MCF 10A (cell line): ENCODE results near the gene FOSL1. TPM values are rescaled to one million over a fixed set of nuclear protein-coding genes. Genes with fewer than 3 reads are reported as not detected.

Source experiments
- BruUV-seq: library from RNA; stranded (reverse); fragments of 400-500 nt; replicated peaks from 2 replicates; lab custom pipeline; 2021; lab: Mats Ljungman, UMichigan
- CTCF ChIA-PET: fragments of 300-600 bp; sonication (Branson Sonifier 250); formaldehyde crosslinking; extraction: SDS; loops from one replicate; lab custom pipeline; 2021; ENCODE audit warnings: antibody characterized with exemption, inconsistent platforms; lab: Yijun Ruan, JAX
- POLR2A ChIA-PET: fragments of 300-600, 350-650 bp; sonication (Branson Sonifier 250); formaldehyde crosslinking; extraction: SDS; loops from one replicate; lab custom pipeline; 2020; ENCODE audit warnings: antibody characterized with exemption, inconsistent platforms; lab: Yijun Ruan, JAX
- DNase-seq: peaks from one replicate; pipeline ENCODE4 v3.0.0-alpha.2; 2018; ENCODE audit not compliant: unreplicated experiment
- H3K27ac Mint-ChIP-seq: one replicate; pipeline ENCODE4 v1.8.0; 2022; ENCODE audit warnings: mild to moderate bottlenecking, low read depth, mixed read lengths; ENCODE audit not compliant: unreplicated experiment
- H3K27me3 Mint-ChIP-seq: one replicate; pipeline ENCODE4 v1.8.0; 2022; ENCODE audit warnings: mixed read lengths; ENCODE audit not compliant: insufficient read depth, unreplicated experiment
- H3K36me3 Mint-ChIP-seq: one replicate; pipeline ENCODE4 v1.8.0; 2022; ENCODE audit warnings: mild to moderate bottlenecking, moderate library complexity, mixed read lengths; ENCODE audit not compliant: insufficient read depth, unreplicated experiment
- H3K4me1 Mint-ChIP-seq: one replicate; pipeline ENCODE4 v1.8.0; 2022; ENCODE audit warnings: mixed read lengths; ENCODE audit not compliant: insufficient read depth, unreplicated experiment
- H3K4me3 Mint-ChIP-seq: one replicate; pipeline ENCODE4 v1.8.0; 2022; ENCODE audit warnings: mild to moderate bottlenecking, moderate library complexity, mixed read lengths; ENCODE audit not compliant: unreplicated experiment
- H3K9me3 Mint-ChIP-seq: one replicate; pipeline ENCODE4 v1.8.0; 2022; ENCODE audit warnings: mixed read lengths; ENCODE audit not compliant: unreplicated experiment
- intact Hi-C: fragments of 100-400 bp; cut with micrococcal nuclease; formaldehyde crosslinking; loops from 2 replicates; pipeline ENCODE4 v1.14.1; 2022
- total RNA-seq: library from RNA; stranded (reverse); gene quantifications from 2 replicates; pipeline ENCODE4 v1.2.3, GENCODE V29; 2022
- TF ChIP-seq, protein P1 (sequence below): fragments of 200-600 bp; IDR thresholded peaks from one replicate; pipeline ENCODE4 v1.8.0; 2022; ENCODE audit warnings: antibody characterized with exemption, mild to moderate bottlenecking; ENCODE audit not compliant: unreplicated experiment

The FOSL1 gene
- total RNA-seq, 1 experiment from 2014 or later = 124 TPM

DNA sequence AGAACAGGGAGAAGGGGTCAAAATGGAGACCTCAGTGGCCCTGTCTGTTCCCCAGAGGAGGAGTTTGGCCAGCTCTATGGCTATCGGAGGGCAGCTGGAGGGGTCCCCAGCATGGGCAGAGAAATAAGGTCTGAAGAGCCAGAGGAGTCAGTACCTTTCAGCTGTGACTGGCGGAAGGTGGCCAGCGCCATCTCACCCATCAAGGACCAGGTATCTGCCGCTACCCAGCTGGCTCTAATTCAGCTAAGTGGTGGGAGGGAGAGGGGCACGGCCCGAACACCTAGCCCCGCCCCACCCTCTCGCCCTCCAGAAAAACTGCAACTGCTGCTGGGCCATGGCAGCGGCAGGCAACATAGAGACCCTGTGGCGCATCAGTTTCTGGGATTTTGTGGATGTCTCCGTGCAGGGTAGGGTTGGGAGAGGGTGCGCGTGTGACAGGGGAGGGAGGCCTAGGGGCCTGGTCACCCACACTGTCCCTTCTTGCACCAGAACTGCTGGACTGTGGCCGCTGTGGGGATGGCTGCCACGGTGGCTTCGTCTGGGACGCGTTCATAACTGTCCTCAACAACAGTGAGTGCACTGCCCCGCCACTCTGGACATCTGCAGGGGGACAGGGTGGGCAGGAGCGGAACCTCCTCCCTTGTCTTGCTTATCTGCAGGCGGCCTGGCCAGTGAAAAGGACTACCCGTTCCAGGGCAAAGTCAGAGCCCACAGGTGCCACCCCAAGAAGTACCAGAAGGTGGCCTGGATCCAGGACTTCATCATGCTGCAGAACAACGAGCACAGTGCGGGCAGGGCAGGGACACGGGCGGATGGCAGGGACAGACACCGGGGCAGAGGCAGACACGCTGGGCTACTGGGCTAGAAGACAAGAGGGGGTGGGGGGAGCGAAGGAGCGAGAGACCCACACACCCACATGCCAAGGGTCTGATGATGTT lies 17.8 kb downstream of the FOSL1 start:
- Mint-ChIP-seq H3K4me1 (no peaks in the 10 kb centered on the region), H3K27ac (no peak overlapping the region), H3K4me3 (no peak overlapping the region), H3K36me3 (peaks cover 26% of the 10 kb centered on the region), H3K9me3 (no peaks in the 10 kb centered on the region), H3K27me3 (no peaks in the 10 kb centered on the region)
- CTCF ChIA-PET = interaction anchor here (0.7 to 9.0 kb wide), 5 partner anchors 11 to 171 kb away, joined by 3 to 203 read pairs (median 4); partner anchors contain the start of genes KAT5 and MUS81
- POLR2A ChIA-PET = interaction anchor here (1.3 kb wide), 1 partner anchor 21 kb away, joined by 4 read pairs; no protein-coding TSS in a partner anchor
- no peak for DNase-seq
- BruUV-seq = no TSS peak
- intact Hi-C loops = no loop called here
- TF ChIP-seq, protein P1, sequence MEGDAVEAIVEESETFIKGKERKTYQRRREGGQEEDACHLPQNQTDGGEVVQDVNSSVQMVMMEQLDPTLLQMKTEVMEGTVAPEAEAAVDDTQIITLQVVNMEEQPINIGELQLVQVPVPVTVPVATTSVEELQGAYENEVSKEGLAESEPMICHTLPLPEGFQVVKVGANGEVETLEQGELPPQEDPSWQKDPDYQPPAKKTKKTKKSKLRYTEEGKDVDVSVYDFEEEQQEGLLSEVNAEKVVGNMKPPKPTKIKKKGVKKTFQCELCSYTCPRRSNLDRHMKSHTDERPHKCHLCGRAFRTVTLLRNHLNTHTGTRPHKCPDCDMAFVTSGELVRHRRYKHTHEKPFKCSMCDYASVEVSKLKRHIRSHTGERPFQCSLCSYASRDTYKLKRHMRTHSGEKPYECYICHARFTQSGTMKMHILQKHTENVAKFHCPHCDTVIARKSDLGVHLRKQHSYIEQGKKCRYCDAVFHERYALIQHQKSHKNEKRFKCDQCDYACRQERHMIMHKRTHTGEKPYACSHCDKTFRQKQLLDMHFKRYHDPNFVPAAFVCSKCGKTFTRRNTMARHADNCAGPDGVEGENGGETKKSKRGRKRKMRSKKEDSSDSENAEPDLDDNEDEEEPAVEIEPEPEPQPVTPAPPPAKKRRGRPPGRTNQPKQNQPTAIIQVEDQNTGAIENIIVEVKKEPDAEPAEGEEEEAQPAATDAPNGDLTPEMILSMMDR = no peak

DNA sequence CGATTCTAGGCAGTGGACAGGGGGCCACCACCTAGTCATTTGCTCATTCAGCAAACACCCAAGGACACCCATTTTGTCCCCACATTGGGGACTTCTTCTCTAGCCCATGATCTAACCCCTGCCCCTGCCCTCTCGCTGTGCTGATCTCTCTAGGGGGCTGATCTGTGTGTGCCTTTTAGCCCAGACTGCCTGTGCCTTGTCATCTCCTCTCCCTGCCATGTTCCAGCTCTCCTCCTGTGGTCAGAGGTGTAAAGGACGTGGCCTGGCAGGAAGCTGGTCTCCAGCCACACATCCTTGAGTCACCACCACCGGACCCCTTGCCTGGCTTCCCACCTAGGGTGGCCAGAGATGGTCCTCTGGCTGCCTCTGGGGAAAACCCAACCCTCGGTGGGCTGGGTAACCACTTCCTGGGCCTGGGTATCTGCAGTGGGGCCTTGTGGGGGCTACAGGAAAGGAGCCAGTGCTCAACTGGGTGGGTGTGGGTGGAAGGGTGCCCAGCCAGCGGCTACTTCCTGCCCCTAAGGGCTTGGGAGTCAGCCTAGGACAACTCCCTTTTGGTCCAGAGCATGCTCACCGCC lies 19.3 kb downstream of the FOSL1 start:
- Mint-ChIP-seq H3K27ac (no peak overlapping the region), H3K4me3 (no peak overlapping the region), H3K27me3 (no peaks in the 10 kb centered on the region), H3K9me3 (no peaks in the 10 kb centered on the region), H3K36me3 (peaks cover 16% of the 10 kb centered on the region), H3K4me1 (no peaks in the 10 kb centered on the region)
- ChIA-PET CTCF (interaction anchor here (0.6 to 2.5 kb wide), 4 partner anchors 21 to 473 kb away, joined by 3 to 6 read pairs (median 5); partner anchors contain the start of genes KAT5 and MUS81), POLR2A (interaction anchor here (0.5 to 1.4 kb wide), 4 partner anchors 9 to 161 kb away, joined by 3 to 6 read pairs (median 4); partner anchors contain the start of gene CCDC85B)
- TF ChIP-seq, protein P1 = no peak
- no TSS peak for BruUV-seq
- intact Hi-C loops = no loop called here
- no peak for DNase-seq

DNA sequence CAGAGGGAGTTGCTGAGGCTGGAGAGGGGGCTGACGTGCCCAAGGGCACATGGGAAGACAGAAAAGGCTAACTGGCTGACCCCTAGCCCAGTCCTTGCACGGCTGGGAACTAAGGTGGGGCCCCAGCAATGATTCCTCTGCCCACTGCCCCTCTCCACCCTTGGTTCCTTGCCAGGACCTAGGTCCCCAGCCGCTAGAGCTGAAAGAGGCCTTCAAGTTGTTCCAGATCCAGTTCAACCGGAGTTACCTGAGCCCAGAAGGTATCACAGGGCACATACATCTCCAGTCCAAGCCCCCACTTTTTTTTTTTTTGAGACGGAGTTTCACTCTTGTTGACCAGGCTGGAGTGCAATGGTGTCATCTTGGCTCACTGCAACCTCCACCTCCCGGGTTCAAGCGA lies 20.2 kb downstream of the FOSL1 start:
- H3K4me3 Mint-ChIP-seq = no peak overlapping the region
- H3K9me3 Mint-ChIP-seq = no peaks in the 10 kb centered on the region
- ChIA-PET CTCF (interaction anchor here (0.6 to 2.5 kb wide), 4 partner anchors 8 to 119 kb away, joined by 3 to 15 read pairs (median 4); partner anchors contain the start of genes FIBP and MUS81), POLR2A (no interaction called here)
- intact Hi-C loops = no loop called here
- no peaks in the 10 kb centered on the region for H3K27me3 Mint-ChIP-seq
- H3K36me3 Mint-ChIP-seq = peaks cover 10% of the 10 kb centered on the region
- no TSS peak for BruUV-seq
- H3K27ac Mint-ChIP-seq = no peak overlapping the region
- TF ChIP-seq, protein P1 = no peak
- no peak for DNase-seq
- H3K4me1 Mint-ChIP-seq = no peaks in the 10 kb centered on the region

DNA sequence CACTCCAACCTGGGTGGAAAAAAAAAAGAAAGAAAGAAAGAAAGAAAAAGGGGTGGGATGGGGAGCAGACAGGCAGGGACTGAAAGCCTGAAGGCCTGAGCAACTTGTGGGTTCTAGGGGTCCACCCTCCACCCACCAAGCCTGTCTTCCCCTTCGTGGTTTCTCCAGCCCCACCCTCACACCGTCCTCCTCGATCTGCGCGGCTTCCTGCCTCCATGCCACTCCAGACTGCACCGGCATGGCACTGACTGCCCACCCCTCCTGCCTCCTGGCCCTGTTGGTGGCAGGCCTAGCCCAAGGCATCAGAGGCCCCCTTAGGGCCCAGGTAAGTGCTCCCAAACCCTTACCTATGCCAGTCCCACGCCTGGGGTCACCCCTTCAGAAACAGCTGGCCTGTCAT lies 20.6 kb downstream of the FOSL1 start, which contains the start of gene CTSW:
Gene CTSW, plus strand, starts transcription at position 221 of the 400 bp plus-strand sequence. Its CDS starts 18 bp downstream, at position 239.
- TF ChIP-seq, protein P1 = no peak
- H3K27me3 Mint-ChIP-seq = no peaks in the 10 kb centered on the region
- DNase-seq = no peak
- H3K4me3 Mint-ChIP-seq = no peak within 1 kb of the TSS
- ChIA-PET POLR2A (interaction anchor here (2.1 kb wide), 1 partner anchor 8 kb away, joined by 8 read pairs; the partner anchor contains the start of gene FIBP), CTCF (interaction anchor here (0.6 to 2.4 kb wide), 3 partner anchors 8 to 120 kb away, joined by 3 to 15 read pairs (median 3); partner anchors contain the start of gene FIBP)
- H3K4me1 Mint-ChIP-seq = no peaks in the 10 kb centered on the region
- intact Hi-C loops = no loop called here
- no peaks in the 10 kb centered on the region for H3K9me3 Mint-ChIP-seq
- no peak within 1 kb of the TSS for H3K27ac Mint-ChIP-seq
- BruUV-seq = no TSS peak
- peaks cover 6% of the 10 kb centered on the region for H3K36me3 Mint-ChIP-seq
